Endothelial cell of umbilical vein (primary cell): ENCODE data around the gene MESP2. TPM values are rescaled to one million over a fixed set of nuclear protein-coding genes. Genes with fewer than 3 reads are reported as not detected.

ENCODE experiments used
- BruUV-seq: library from RNA; stranded (reverse); fragments of 400-500 nt; replicated peaks from 2 replicates; lab custom pipeline; 2021; lab: Mats Ljungman, UMichigan
- CTCF ChIA-PET: fragments of 300-600, 350-600 bp; sonication (Branson Sonifier 250); formaldehyde crosslinking; loops from one replicate; lab custom pipeline; 2021; ENCODE audit warnings: antibody characterized with exemption, inconsistent platforms; lab: Charles Lee
- POLR2A ChIA-PET: fragments of 300-600, 350-600 bp; sonication (Branson Sonifier 250); formaldehyde crosslinking; loops from one replicate; lab custom pipeline; 2021; ENCODE audit warnings: antibody characterized with exemption, inconsistent platforms; lab: Charles Lee
- DNase-seq: peaks from one replicate; pipeline ENCODE4 v3.0.0-alpha.2; 2011; ENCODE audit warnings: low read depth, low spot score
- FAIRE-seq: peaks from 2 replicates; lab custom pipeline; 2011; peaks lifted over from hg19 to GRCh38; lab: Jason Lieb, UNC
- H2AFZ ChIP-seq: 2 replicates; pipeline ENCODE4 v1.6.0; 2012; ENCODE audit warnings: low read depth, low read length, control low read depth, inconsistent platforms
- H3K27ac ChIP-seq: 2 replicates; pipeline ENCODE4 v1.5.1; 2011; ENCODE audit warnings: low read depth, mild to moderate bottlenecking, control low read depth, low read length, moderate library complexity; ENCODE audit not compliant: insufficient read depth
- H3K27me3 ChIP-seq, 2 experiments: 2 replicates each; pipeline versions ENCODE4 v1.6.0 to v1.6.1; 2011; ENCODE audit warnings: low read length in 2 of 2, mixed read lengths in 1 of 2; ENCODE audit not compliant: control insufficient read depth in 2 of 2, insufficient read depth in 2 of 2
- H3K36me3 ChIP-seq, 2 experiments: 2 replicates in 1 of 2; 3 replicates in 1 of 2; pipeline ENCODE4 v1.5.1; 2011; ENCODE audit warnings: low read length in 2 of 2, mild to moderate bottlenecking in 1 of 2, moderate library complexity in 1 of 2; ENCODE audit not compliant: control insufficient read depth in 2 of 2, insufficient read depth in 2 of 2; ENCODE audit errors: extremely low read depth in 1 of 2
- H3K4me1 ChIP-seq: 3 replicates; pipeline ENCODE4 v1.5.1; 2011; ENCODE audit warnings: mild to moderate bottlenecking, low read length; ENCODE audit not compliant: control insufficient read depth, insufficient read depth; ENCODE audit errors: extremely low read depth
- H3K4me2 ChIP-seq: 2 replicates; pipeline ENCODE4 v1.6.1; 2011; ENCODE audit warnings: low read length, control low read depth, mixed read lengths; ENCODE audit not compliant: insufficient read depth
- H3K4me3 ChIP-seq, 3 experiments: fragments of 200-600 bp in 1 of 3; sonication (generic), shearing (Covaris generic) in 1 of 3; replicated peaks in 1 of 3; 2 replicates each; pipeline ENCODE4 v1.5.1; 2011 to 2016; ENCODE audit warnings: control low read depth in 3 of 3, low read length in 3 of 3, mild to moderate bottlenecking in 2 of 3, inconsistent platforms in 1 of 3, low read depth in 1 of 3, moderate library complexity in 1 of 3; ENCODE audit not compliant: insufficient read depth in 1 of 3
- H3K79me2 ChIP-seq: 2 replicates; pipeline ENCODE4 v1.6.0; 2012; ENCODE audit warnings: low read length, inconsistent platforms; ENCODE audit not compliant: control insufficient read depth, insufficient read depth
- H3K9ac ChIP-seq: replicated peaks from 2 replicates; pipeline ENCODE3; 2011; ENCODE audit warnings: low read length, control low read depth; ENCODE audit not compliant: insufficient read depth; ENCODE audit errors: extremely low read depth
- H3K9me1 ChIP-seq: replicated peaks from 3 replicates; pipeline ENCODE4 v1.6.0; 2011; ENCODE audit warnings: mild to moderate bottlenecking, low read length; ENCODE audit not compliant: control insufficient read depth, insufficient read depth; ENCODE audit errors: extremely low read depth
- H3K9me3 ChIP-seq: replicated peaks from 2 replicates; pipeline ENCODE4 v1.5.1; 2012; ENCODE audit warnings: low read length, inconsistent platforms; ENCODE audit not compliant: control insufficient read depth, insufficient read depth
- H4K20me1 ChIP-seq: replicated peaks from 2 replicates; pipeline ENCODE3; 2011; ENCODE audit warnings: mild to moderate bottlenecking, low read length; ENCODE audit not compliant: control insufficient read depth, insufficient read depth; ENCODE audit errors: extremely low read depth
- EZH2 ChIP-seq: IDR thresholded peaks from 2 replicates; pipeline ENCODE4 v1.6.1; 2012; ENCODE audit warnings: borderline replicate concordance, low read depth, mild to moderate bottlenecking, moderate library complexity, low read length, inconsistent platforms; ENCODE audit not compliant: severe bottlenecking
- FOS ChIP-seq: IDR thresholded peaks from 2 replicates; pipeline ENCODE4 v1.6.1; 2011; ENCODE audit warnings: mild to moderate bottlenecking, low read length, moderate library complexity, borderline replicate concordance; ENCODE audit not compliant: insufficient read depth
- GATA2 ChIP-seq: IDR thresholded peaks from 2 replicates; pipeline ENCODE4 v1.7.0; 2011; ENCODE audit warnings: low read depth, mild to moderate bottlenecking, moderate library complexity, mixed read lengths, low read length; ENCODE audit not compliant: insufficient read length, insufficient read depth
- JUN ChIP-seq: IDR thresholded peaks from 2 replicates; pipeline ENCODE4 v1.6.1; 2011; ENCODE audit warnings: borderline replicate concordance, low read depth; ENCODE audit not compliant: insufficient read length, insufficient read depth
- MYC ChIP-seq: IDR thresholded peaks from one replicate; pipeline ENCODE4 v1.6.1; 2011; ENCODE audit warnings: mild to moderate bottlenecking, low read depth, low read length
- POLR2A ChIP-seq: IDR thresholded peaks from 2 replicates; pipeline ENCODE4 v1.6.1; 2012; ENCODE audit warnings: low read depth, mild to moderate bottlenecking, control low read depth, low read length
- POLR2AphosphoS5 ChIP-seq: IDR thresholded peaks from 2 replicates; pipeline ENCODE4 v1.6.1; 2012; ENCODE audit warnings: low read depth, mild to moderate bottlenecking, control low read depth, low read length, moderate library complexity; ENCODE audit not compliant: insufficient read depth
- dilution Hi-C: fragments of 300-500 bp; cut with MboI; formaldehyde crosslinking; loops from one replicate; pipeline ENCODE4 v1.15.0; 2019; ENCODE audit warnings: low sequenced_read_pairs; ENCODE audit not compliant: extremely low pct_ligation_motif_present
- intact Hi-C: fragments of 100-400 bp; cut with micrococcal nuclease; formaldehyde crosslinking; loops from one replicate; pipeline ENCODE4 v1.10.0; 2022
- polyA plus RNA-seq, 4 experiments: library from polyadenylated mRNA; depleted of rRNA in 3 of 4; stranded (reverse) in 3 of 4; unstranded in 1 of 4; fragments of >200 nt; gene quantifications; 2 replicates each; pipeline versions ENCODE4 v1.2.1 to v1.2.3, GENCODE V29; 2011 to 2012; ENCODE audit warnings: missing spikeins in 1 of 4
- total RNA-seq: library from RNA; stranded (reverse); gene quantifications from 2 replicates; pipeline ENCODE4 v1.2.3, GENCODE V29; 2021
- TF ChIP-seq, protein P1 (sequence below): IDR thresholded peaks from 2 replicates; pipeline ENCODE4 v1.6.1; 2011; ENCODE audit not compliant: insufficient read depth, insufficient read length
- TF ChIP-seq, protein P2 (sequence below), 2 donors: IDR thresholded peaks; 1 replicate in 1 of 2; 2 replicates in 1 of 2; pipeline ENCODE4 v1.5.1; 2011; ENCODE audit warnings: low read length in 2 of 2, mild to moderate bottlenecking in 2 of 2, moderate library complexity in 2 of 2, control low read depth in 1 of 2, inconsistent platforms in 1 of 2, low read depth in 1 of 2; ENCODE audit not compliant: insufficient read depth in 1 of 2; ENCODE audit errors: extremely low read depth in 1 of 2

The MESP2 gene
- total and polyA plus RNA-seq, 2 donors (not counting 3 experiments of a cell fraction or from before 2014, with no cell fraction given), result 0.42 to 0.43 TPM

DNA sequence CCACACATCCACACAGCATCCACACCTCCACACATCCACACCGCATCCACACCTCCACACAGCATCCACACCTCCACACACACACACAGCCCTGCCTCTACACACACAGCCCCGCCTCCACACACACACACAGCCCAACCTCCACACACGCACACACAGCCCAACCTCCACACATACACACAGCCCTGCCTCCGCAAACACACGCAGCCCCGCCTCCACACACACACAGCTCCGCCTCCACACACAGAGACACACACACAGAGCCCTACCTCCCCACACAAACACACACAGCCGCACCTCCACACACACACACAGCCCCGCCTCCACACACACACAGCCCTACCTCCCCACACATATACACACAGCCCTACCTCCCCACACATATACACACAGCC lies 29.7 kb upstream of the MESP2 start:
- Histone ChIP-seq H3K4me1 (peaks cover 6% of the 10 kb centered on the region), H3K27me3 (peaks cover 3 to 12% of the 10 kb centered on the region in 2 experiments), H4K20me1 (no peaks in the 10 kb centered on the region), H3K4me3 (no peak overlapping the region), H3K27ac (no peak overlapping the region), H3K9ac (no peak overlapping the region), H3K9me3 (no peaks in the 10 kb centered on the region), H3K79me2 (no peaks in the 10 kb centered on the region), H2AFZ (no peak overlapping the region), H3K36me3 (no peaks in the 10 kb centered on the region), H3K9me1 (no peaks in the 10 kb centered on the region), H3K4me2 (no peak overlapping the region)
- DNase-seq (no peak), FAIRE-seq (no peak)
- dilution Hi-C loops, result no loop called here
- ChIA-PET CTCF (interaction anchor here (0.6 to 4.6 kb wide), 2 partner anchors 129 to 142 kb away, joined by 3 to 29 read pairs; no protein-coding TSS in a partner anchor), POLR2A (no interaction called here)
- intact Hi-C loops, result no loop called here
- BruUV-seq, result no TSS peak
- TF ChIP-seq, protein P1, sequence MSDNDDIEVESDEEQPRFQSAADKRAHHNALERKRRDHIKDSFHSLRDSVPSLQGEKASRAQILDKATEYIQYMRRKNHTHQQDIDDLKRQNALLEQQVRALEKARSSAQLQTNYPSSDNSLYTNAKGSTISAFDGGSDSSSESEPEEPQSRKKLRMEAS, result no peak
- TF ChIP-seq POLR2A (no peak), POLR2AphosphoS5 (no peak), FOS (no peak), GATA2 (no peak), EZH2 (no peak), MYC (no peak), JUN (no peak)
- TF ChIP-seq, protein P2, sequence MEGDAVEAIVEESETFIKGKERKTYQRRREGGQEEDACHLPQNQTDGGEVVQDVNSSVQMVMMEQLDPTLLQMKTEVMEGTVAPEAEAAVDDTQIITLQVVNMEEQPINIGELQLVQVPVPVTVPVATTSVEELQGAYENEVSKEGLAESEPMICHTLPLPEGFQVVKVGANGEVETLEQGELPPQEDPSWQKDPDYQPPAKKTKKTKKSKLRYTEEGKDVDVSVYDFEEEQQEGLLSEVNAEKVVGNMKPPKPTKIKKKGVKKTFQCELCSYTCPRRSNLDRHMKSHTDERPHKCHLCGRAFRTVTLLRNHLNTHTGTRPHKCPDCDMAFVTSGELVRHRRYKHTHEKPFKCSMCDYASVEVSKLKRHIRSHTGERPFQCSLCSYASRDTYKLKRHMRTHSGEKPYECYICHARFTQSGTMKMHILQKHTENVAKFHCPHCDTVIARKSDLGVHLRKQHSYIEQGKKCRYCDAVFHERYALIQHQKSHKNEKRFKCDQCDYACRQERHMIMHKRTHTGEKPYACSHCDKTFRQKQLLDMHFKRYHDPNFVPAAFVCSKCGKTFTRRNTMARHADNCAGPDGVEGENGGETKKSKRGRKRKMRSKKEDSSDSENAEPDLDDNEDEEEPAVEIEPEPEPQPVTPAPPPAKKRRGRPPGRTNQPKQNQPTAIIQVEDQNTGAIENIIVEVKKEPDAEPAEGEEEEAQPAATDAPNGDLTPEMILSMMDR (IDR thresholded peaks at IDR 0.05; ENCODE audit: extremely low read depth in 1 of 2, insufficient read depth in 1 of 2, low read depth in 1 of 2, low read length in 2 of 2), result no peak
